NCI-H2227 (cell line): ENCODE results near the gene PRSS58.

Experiments
- DNase-seq: peaks from one replicate; lab custom pipeline; 2025; ENCODE audit not compliant: unreplicated experiment; lab: John Stamatoyannopoulos, UW

PRSS58 gene

DNA sequence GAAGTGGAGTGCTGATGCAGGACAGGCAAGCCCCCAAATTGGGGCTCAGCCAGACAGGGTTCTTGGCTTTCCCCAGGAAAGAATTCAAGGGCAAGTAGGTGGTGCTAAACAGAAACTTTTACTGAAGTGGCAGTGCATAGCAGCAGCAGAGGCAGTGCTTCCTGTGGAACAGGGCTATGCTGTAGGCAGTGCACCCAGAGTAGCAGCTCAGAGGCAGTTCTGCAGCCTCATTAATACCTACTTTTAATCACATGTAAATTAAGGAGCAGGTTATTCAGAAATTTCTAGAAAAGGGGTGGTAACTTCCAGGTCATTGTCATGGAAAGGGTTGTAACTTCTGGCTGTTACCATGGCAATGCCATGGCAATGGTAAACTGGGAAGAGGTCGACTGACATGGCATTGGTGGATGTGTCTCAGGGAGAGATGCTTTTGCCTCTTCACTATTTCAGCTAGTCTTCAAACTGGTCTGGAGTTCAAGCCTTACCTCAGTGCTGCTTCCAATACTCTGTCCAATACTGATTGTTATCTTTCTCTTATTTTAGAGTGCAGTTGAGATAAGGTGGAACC is 29.2 kb downstream of the PRSS58 start:
- no peak for DNase-seq
